HL-60/S4 treated with retinoic acid at 250 ng/mL for 4 days and 3 days (cell line): Measurements from ENCODE around the gene PLA2G4C.

Experiments
- in situ Hi-C: fragments of 300-500 bp; cut with MboI; formaldehyde crosslinking; loops from 2 replicates; pipeline ENCODE4 v1.7.0; 2022; ENCODE audit warnings: low sequenced_read_pairs

The PLA2G4C gene

DNA sequence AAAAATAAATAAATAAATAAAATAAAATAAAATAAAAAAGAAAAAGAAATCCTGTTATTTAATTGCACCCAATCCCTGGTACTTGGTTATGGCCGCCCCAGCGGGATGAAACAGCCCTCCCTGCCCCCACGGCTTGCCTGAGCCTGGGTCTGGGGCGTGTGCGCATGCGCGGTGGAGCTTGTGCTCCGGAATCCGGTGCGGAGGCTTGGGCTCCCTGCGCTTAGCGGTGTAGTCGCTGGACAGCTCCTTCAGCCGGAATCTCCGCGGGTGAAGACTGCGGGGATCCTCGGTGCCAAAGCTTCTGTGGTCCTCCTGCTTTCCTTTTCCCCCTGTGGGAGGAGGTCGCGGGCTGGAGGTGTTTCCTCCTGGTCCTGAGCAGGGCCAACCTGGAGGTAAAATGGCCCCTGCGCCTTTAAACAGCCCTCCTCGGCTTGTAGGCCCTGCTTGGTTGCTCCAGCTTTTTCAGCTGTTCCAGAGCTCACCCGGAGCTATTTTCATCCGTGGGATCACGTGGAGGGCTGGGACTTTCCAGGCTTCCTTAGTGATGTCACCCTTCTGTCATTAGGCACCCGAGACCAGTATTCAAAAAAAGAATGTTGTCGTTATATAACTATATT, at the start of gene PLA2G4C:
Gene PLA2G4C (minus strand): TSS at position 468 of the 617 bp plus-strand sequence. CDS start 4,288 bp downstream, outside the sequence.
- in situ Hi-C loops, result no loop called here

- in situ Hi-C loops, result no loop called here
Measured at GRCh38 chr19:48158210-48158790, 47.7 kb upstream of the PLA2G4C start.

DNA sequence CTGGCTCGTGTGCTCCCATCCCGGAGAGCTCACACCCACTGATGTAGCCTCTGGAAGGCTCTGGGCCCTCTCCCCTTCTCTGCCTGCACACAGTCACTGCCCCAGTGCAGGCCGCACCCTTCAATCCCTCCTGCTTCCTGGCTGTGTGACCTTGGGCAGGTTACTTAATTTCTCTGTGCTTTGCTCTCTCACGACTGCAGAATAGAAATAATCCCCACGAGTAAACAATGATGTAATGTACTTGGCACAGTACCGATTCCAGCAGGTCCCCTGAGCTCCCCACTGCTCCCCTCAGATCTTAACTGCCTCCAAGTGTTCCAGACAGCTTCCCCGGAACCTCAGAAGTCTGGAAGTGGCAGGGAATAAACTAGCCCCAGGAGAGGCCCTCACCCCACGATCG, 43.4 kb upstream of the PLA2G4C start:
- in situ Hi-C loops, result no loop called here

GRCh38 chr19:48152551-48152950, 41.9 kb upstream of the PLA2G4C start:
- in situ Hi-C loops, result no loop called here

- in situ Hi-C loops, result no loop called here
Measured at GRCh38 chr19:48149430-48149829, 38.8 kb upstream of the PLA2G4C start.

DNA sequence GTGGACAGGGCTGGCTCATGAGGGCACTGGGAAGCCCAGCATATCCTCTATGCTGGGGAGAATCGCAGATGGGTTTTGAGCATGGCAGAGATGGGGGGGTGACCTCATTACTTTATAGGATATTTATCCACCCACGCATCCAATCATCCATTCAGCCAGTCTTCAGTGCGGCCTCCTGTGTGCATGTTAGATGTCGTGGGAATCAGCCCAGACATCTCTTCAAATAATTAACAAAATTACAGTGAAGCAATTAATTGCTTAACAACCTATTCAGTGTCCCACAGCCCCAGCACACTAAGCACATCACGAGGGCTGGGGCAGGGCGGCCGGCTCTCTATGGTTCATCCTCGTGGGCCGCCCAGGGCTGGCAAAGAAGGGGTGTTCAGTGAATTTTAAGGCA, 38.0 kb upstream of the PLA2G4C start:
- in situ Hi-C loops, result no loop called here

GRCh38 chr19:48147597-48148175, 37.1 kb upstream of the PLA2G4C start:
- in situ Hi-C loops, result no loop called here

GRCh38 chr19:48139053-48139452, 28.4 kb upstream of the PLA2G4C start:
- in situ Hi-C loops, result no loop called here

DNA sequence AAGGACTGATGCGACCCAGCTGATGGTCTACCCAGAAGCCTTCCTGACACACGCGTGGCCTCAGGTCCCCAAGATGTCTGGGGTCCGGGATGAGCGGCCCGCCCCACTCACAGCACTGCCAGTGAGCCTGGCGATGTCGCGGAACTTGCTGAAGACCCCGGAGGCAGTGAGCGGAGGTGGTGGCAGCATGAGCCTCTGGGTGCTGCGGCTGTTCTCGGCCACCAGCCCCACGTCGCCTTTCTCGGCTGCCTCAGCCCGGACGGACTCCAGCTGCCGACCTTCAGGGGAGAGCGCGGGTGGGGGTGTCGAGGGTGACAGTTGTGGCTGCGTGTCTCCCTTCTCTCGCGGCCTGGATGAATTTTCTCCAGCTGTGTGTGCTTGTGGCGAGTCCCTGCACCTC, 26.8 kb upstream of the PLA2G4C start:
- in situ Hi-C loops, result no loop called here

GRCh38 chr19:48136547-48136946, 25.9 kb upstream of the PLA2G4C start:
- in situ Hi-C loops, result no loop called here

DNA sequence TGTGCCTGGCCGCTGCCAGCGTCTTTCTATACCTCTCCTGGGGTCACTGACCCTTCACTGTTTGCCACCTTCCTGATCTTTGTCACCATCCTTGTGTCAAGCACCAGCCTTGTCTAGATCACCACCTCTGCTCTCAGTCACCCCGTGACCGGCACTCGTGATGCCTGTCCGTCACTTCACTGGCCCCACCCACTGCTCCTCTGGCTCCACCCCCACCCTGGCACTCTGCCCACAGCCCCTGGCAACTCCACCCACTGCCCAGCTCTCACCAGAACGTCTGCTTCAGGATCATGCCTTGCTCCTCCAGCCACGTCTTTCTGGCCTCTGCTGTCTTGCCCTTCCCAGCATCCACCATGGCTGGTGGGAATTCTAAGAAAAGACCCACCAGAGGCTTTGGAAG, 24.8 kb upstream of the PLA2G4C start:
- in situ Hi-C loops, result no loop called here

DNA sequence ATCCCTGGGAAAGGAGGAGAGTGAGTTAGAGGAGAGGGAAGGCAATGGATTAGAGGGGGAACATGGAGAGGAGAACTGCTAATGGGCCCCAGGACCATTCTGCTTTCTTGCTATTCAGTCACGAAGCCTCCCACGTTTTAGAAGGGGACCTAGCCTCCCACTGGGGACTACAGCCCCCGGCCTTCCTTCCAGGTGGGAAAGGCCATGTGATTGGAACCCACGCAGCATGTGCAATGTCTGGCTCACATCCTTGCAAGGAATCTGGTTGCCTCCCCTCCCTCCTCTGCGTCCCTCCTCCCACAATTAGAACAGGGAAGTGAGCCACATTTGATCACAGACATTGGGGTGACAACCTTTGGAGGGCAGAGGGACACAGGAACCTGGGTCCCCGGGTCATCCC, 22.5 kb upstream of the PLA2G4C start:
- in situ Hi-C loops, result no loop called here

DNA sequence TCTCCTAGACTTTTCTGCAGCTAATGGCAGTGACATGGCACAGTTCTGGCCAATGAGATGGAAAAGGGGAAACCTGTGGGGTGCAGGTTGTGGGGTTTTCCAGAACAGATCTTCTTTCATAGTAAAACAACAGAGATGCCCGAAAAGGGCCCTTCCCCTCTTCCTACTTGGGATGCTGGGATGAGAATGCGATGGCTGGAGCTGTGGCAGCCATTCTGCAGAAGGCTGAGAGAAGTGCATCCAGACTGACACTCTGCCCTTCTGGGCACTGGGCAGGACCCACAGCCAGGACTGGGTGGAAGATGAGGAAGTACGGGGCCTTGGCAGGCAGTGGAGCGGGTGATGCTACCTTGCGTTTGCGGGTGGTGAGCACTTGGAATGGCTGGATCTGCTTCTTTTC, 16.9 kb upstream of the PLA2G4C start:
- in situ Hi-C loops, result no loop called here

DNA sequence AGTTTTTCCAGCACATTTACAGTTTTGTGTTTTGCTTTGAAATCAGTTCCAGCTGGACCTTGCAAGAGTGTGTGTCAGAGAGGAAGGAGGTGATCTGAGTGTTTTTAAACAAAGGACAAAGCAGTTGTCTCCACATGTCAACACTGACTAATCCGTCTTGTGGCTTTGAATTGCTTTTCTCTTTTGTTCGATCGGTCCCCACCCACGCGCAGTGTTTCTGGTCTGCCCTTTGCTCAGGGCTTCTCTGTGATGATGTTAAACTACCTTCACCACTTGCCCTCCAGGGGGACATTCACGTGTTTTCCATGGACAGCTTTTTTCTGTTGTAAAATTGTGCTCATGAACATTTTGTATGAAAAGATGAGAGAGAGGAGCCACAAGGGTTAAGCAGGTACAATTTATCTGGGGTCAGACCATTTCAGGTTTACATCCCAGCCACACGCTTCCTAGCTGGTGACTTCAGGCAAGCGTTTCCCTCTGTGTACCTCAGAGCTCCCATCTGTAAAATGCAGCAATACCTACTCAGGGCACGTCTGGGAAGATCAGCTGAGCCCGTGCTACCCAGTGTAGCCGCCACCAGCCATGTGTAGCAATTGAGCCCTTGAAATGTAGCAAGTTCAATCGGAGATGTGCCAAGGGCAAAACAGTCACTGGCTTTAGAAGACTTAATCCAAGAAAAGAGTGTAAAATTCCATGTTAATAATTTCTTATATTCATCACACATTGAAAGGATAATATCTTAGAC, 13.5 kb upstream of the PLA2G4C start:
- in situ Hi-C loops, result no loop called here

GRCh38 chr19:48122421-48122820, 11.8 kb upstream of the PLA2G4C start:
- in situ Hi-C loops, result no loop called here

GRCh38 chr19:48121909-48122371, 11.3 kb upstream of the PLA2G4C start:
- in situ Hi-C loops, result no loop called here

DNA sequence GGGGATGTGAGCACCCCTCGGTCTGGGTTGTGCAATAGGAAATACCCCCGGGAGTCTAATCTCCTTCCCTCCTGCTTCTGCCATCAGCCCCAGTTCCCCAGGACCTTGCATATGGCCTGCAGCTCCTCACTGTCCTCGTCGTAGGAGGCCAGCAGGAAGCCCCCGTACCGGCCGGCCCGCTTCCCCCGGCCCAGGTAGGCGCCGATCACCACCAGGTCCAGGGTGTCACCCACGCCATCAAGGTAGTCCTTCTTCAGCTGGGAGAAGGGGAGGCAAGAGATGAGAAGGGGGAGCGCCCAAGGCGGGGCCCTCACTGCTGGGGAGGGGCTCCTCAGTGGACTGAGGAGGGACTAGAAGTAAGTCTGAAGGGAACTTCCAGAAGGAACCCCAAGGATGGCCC, 10.4 kb upstream of the PLA2G4C start:
- in situ Hi-C loops, result no loop called here

DNA sequence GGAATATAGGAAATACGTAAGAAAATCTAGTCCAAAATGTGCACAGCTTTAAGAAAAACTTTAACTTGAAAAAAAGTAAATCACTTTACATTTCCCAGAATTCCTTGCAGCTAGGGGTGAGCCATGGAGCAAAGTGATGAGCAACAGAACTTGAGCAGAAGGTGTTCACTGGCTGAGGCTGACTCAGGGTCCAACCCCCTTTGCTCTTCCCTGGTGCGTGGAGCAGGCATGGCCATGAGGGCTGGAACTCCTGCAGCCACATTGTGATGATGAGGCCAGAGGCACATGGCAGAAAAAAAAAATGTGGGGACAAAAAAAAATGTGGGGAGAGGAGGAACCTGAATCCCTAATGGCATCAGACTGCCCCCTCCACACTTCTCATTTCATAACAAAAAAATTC, 9.9 kb upstream of the PLA2G4C start:
- in situ Hi-C loops, result no loop called here

DNA sequence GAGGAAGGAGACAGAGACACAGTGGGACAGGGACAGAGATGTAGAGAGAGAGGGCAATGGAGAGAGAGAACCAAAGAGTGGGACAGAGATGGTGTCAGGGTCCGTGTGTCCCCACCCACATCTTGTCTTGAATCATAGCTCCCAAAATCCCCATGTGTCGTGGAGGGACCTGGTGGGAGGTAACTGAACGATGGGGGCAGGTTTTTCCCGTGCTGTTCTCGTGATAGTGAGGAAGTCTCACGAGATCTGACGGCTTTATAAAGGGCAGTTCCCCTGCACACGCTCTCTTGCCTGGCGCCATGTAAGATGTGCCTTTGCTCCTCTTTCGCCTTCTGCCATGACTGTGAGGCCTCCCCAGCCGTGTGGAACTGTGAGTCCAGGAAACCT, 7.5 kb upstream of the PLA2G4C start:
- in situ Hi-C loops, result no loop called here

DNA sequence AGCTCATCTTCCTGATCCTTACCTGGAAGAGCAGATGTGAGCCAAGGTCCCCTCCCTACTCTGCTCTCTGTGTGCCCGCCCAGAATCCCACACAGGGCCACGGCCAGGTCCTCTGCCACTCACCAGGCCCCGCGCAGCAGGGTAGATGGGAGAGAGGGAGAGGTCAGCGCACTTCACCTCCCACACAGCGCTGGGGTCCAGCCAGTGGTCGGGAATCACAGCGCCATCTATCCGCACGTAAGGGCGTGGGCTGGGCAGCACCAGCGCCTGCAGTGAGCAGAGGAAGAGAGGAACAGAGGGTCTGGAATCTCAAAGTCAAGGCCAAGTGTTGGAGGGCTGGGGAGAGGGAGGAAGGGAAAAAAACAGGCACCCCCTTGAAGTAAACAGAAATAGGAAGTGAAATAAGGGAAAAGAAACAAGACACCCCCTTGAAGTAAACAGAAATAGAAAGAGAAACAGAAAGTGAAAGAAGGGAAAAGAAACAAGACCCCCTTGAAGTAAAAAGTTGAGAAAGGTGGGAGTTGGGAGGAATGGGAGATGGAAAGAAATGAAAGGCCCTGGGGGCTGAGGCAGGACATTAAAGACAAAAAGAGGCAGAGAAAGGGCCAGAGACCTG, 7.0 kb upstream of the PLA2G4C start:
- in situ Hi-C loops, result no loop called here

- in situ Hi-C loops, result no loop called here
Measured at GRCh38 chr19:48113190-48113917, 2.7 kb upstream of the PLA2G4C start.
